Panc1 (cell line): ENCODE results near the gene APP.

Experiments used
- CTCF ChIP-seq: fragments of 450-650 bp; IDR thresholded peaks from 2 replicates; pipeline ENCODE4 v1.5.1; 2017; ENCODE audit warnings: mild to moderate bottlenecking
- POLR2AphosphoS5 ChIP-seq: IDR thresholded peaks from 2 replicates; pipeline ENCODE4 v1.6.1; 2012; ENCODE audit warnings: mild to moderate bottlenecking, low read depth, low read length, moderate library complexity
- SIN3A ChIP-seq: IDR thresholded peaks from 2 replicates; pipeline ENCODE4 v1.6.1; 2012; ENCODE audit warnings: low read depth, mild to moderate bottlenecking, low read length, moderate library complexity, borderline replicate concordance; ENCODE audit not compliant: insufficient read depth

- TF ChIP-seq CTCF: no peak
- no peak for TF ChIP-seq POLR2AphosphoS5
- no peak for TF ChIP-seq SIN3A
Measured at GRCh38 chr21:25885405-25885804, 285.2 kb downstream of the APP start.
